IMR-90 (cell line): ENCODE measurements around the gene ATF7IP2. TPM values are rescaled to one million over a fixed set of nuclear protein-coding genes. Genes with fewer than 3 reads are reported as not detected.

ENCODE experiments used
- ATAC-seq: fragments of 200-7000 bp; cut with Tn5 transposase; 2 replicates; pipeline ENCODE4 v1.9.1; 2020; ENCODE audit warnings: low read depth, mild to moderate bottlenecking, moderate library complexity
- BruUV-seq: library from RNA; stranded (reverse); fragments of 400-500 nt; replicated peaks from 2 replicates; lab custom pipeline; 2021; lab: Mats Ljungman, UMichigan
- CTCF ChIA-PET: fragments of 300-600 bp; formaldehyde crosslinking; extraction: SDS; loops from one replicate; lab custom pipeline; 2021; ENCODE audit warnings: antibody characterized with exemption; lab: Yijun Ruan, JAX
- POLR2A ChIA-PET: fragments of 300-600 bp; sonication (Branson Sonifier 250); formaldehyde crosslinking; loops from one replicate; lab custom pipeline; 2022; ENCODE audit warnings: antibody characterized with exemption; ENCODE audit not compliant: unreplicated experiment; lab: Charles Lee
- DNase-seq: peaks from one replicate; pipeline ENCODE4 v3.0.0; 2013
- H2AFZ ChIP-seq: replicated peaks from 2 replicates; pipeline ENCODE3; 2013; ENCODE audit warnings: low read length, mild to moderate bottlenecking; ENCODE audit not compliant: poor library complexity
- H2AK5ac ChIP-seq: 2 replicates; pipeline ENCODE4 v1.6.1; 2013; ENCODE audit warnings: low read depth, low read length, inconsistent platforms
- H2AK9ac ChIP-seq: replicated peaks from 2 replicates; pipeline ENCODE3; 2013; ENCODE audit warnings: mild to moderate bottlenecking, low read depth, low read length, moderate library complexity; ENCODE audit not compliant: poor library complexity
- H2BK120ac ChIP-seq: 2 replicates; pipeline ENCODE4 v1.6.1; 2013; ENCODE audit warnings: low read depth, low read length, inconsistent platforms
- H2BK15ac ChIP-seq: 3 replicates; pipeline ENCODE4 v1.6.1; 2013; ENCODE audit warnings: low read depth, low read length, inconsistent platforms
- H2BK20ac ChIP-seq: 2 replicates; pipeline ENCODE4 v1.6.1; 2013; ENCODE audit warnings: low read depth, mild to moderate bottlenecking, inconsistent platforms, low read length, moderate library complexity
- H2BK5ac ChIP-seq: 2 replicates; pipeline ENCODE4 v1.6.1; 2013; ENCODE audit warnings: mild to moderate bottlenecking, low read depth, low read length, inconsistent platforms; ENCODE audit not compliant: poor library complexity, severe bottlenecking
- H3K14ac ChIP-seq: replicated peaks from 2 replicates; pipeline ENCODE4 v1.6.1; 2013; ENCODE audit warnings: low read depth, low read length, inconsistent platforms
- H3K18ac ChIP-seq: 2 replicates; pipeline ENCODE4 v1.6.1; 2013; ENCODE audit warnings: low read depth, low read length, control low read depth
- H3K23ac ChIP-seq: 2 replicates; pipeline ENCODE4 v1.6.1; 2013; ENCODE audit warnings: low read depth, low read length, inconsistent platforms
- H3K27ac ChIP-seq: 2 replicates; pipeline ENCODE4 v1.5.1; 2013; ENCODE audit warnings: mild to moderate bottlenecking, control low read depth, low read length; ENCODE audit not compliant: insufficient read depth
- H3K27me3 ChIP-seq: 2 replicates; pipeline ENCODE4 v1.6.1; 2013; ENCODE audit warnings: low read length; ENCODE audit not compliant: control insufficient read depth, insufficient read depth
- H3K36me3 ChIP-seq: 2 replicates; pipeline ENCODE4 v1.6.1; 2013; ENCODE audit warnings: low read length, mixed read lengths; ENCODE audit not compliant: control insufficient read depth, insufficient read depth
- H3K4ac ChIP-seq: 2 replicates; pipeline ENCODE4 v1.6.1; 2013; ENCODE audit warnings: low read depth, low read length, inconsistent platforms
- H3K4me1 ChIP-seq: 2 replicates; pipeline ENCODE4 v1.6.1; 2013; ENCODE audit warnings: low read length, mixed read lengths; ENCODE audit not compliant: control insufficient read depth, insufficient read depth
- H3K4me2 ChIP-seq: 2 replicates; pipeline ENCODE4 v1.6.1; 2013; ENCODE audit warnings: low read depth, mild to moderate bottlenecking, control low read depth, low read length, moderate library complexity
- H3K4me3 ChIP-seq: 2 replicates; pipeline ENCODE4 v1.5.1; 2013; ENCODE audit warnings: low read depth, mild to moderate bottlenecking, control low read depth, low read length, moderate library complexity; ENCODE audit not compliant: insufficient read depth
- H3K56ac ChIP-seq: 2 replicates; pipeline ENCODE4 v1.6.1; 2013; ENCODE audit warnings: low read length, inconsistent platforms; ENCODE audit not compliant: insufficient read depth; ENCODE audit errors: extremely low read depth
- H3K79me1 ChIP-seq, 2 experiments: 2 replicates each; pipeline ENCODE4 v1.6.1; 2013; ENCODE audit warnings: low read length in 2 of 2, inconsistent platforms in 1 of 2, low read depth in 1 of 2
- H3K9ac ChIP-seq: 2 replicates; pipeline ENCODE4 v1.6.1; 2013; ENCODE audit warnings: low read depth, low read length, control low read depth
- H3K9me1 ChIP-seq: 2 replicates; pipeline ENCODE4 v1.6.1; 2013; ENCODE audit warnings: low read length, inconsistent platforms; ENCODE audit not compliant: insufficient read depth
- H3K9me3 ChIP-seq: 2 replicates; pipeline ENCODE4 v1.6.1; 2013; ENCODE audit warnings: low read length; ENCODE audit not compliant: control insufficient read depth, insufficient read depth
- H4K20me1 ChIP-seq: 2 replicates; pipeline ENCODE4 v1.6.1; 2013; ENCODE audit warnings: low read length, inconsistent platforms; ENCODE audit not compliant: insufficient read depth
- H4K5ac ChIP-seq: 2 replicates; pipeline ENCODE4 v1.6.1; 2013; ENCODE audit warnings: mild to moderate bottlenecking, low read depth, low read length, control low read depth
- H4K8ac ChIP-seq, 2 experiments: 2 replicates each; pipeline ENCODE4 v1.6.1; 2013; ENCODE audit warnings: low read depth in 2 of 2, low read length in 2 of 2, control low read depth in 1 of 2, inconsistent platforms in 1 of 2
- H4K91ac ChIP-seq: 2 replicates; pipeline ENCODE4 v1.6.1; 2013; ENCODE audit warnings: low read depth, low read length, inconsistent platforms; ENCODE audit not compliant: insufficient read depth
- BHLHE40 ChIP-seq: fragments of 150-350 bp; IDR thresholded peaks from 2 replicates; pipeline ENCODE4 v1.6.1; 2016; ENCODE audit warnings: mild to moderate bottlenecking, low read depth, low read length
- CEBPB ChIP-seq: IDR thresholded peaks from 2 replicates; pipeline ENCODE4 v1.6.1; 2012; ENCODE audit warnings: low read depth, low read length, improper control_type of control experiment
- CHD1 ChIP-seq: IDR thresholded peaks from 2 replicates; pipeline ENCODE4 v1.6.1; 2012; ENCODE audit warnings: low read depth, low read length, improper control_type of control experiment
- FOS ChIP-seq: fragments of 150-350 bp; IDR thresholded peaks from 2 replicates; pipeline ENCODE4 v1.6.1; 2016; ENCODE audit warnings: low read depth, low read length
- MAFK ChIP-seq: IDR thresholded peaks from 2 replicates; pipeline ENCODE4 v1.6.1; 2012; ENCODE audit warnings: low read depth, low read length, improper control_type of control experiment
- MXI1 ChIP-seq: IDR thresholded peaks from 2 replicates; pipeline ENCODE4 v1.6.1; 2012; ENCODE audit warnings: low read depth, mild to moderate bottlenecking, low read length, moderate library complexity, borderline replicate concordance
- NFE2L2 ChIP-seq: fragments of 150-350 bp; IDR thresholded peaks from 2 replicates; pipeline ENCODE4 v1.6.1; 2016; ENCODE audit warnings: low read depth, mild to moderate bottlenecking, low read length
- POLR2A ChIP-seq: IDR thresholded peaks from 2 replicates; pipeline ENCODE4 v1.6.1; 2012; ENCODE audit warnings: mild to moderate bottlenecking, low read depth, low read length
- RAD21 ChIP-seq: IDR thresholded peaks from 2 replicates; pipeline ENCODE4 v1.6.1; 2012; ENCODE audit warnings: low read length, improper control_type of control experiment
- RFX5 ChIP-seq: IDR thresholded peaks from 2 replicates; pipeline ENCODE4 v1.8.0; 2012; ENCODE audit warnings: low read depth, mild to moderate bottlenecking, low read length, moderate library complexity
- SMC3 ChIP-seq: fragments of 150-350 bp; IDR thresholded peaks from 2 replicates; pipeline ENCODE4 v1.6.1; 2016; ENCODE audit warnings: low read depth, mild to moderate bottlenecking, antibody characterized with exemption, low read length, moderate library complexity
- WGBS, 2 experiments: methylation state at CpG; one replicate each; pipeline versions ENCODE4 v1.1.5 to v1.1.7; 2013; ENCODE audit warnings: missing lambda C conversion rate in 2 of 2; ENCODE audit not compliant: insufficient read length in 1 of 2; ENCODE audit errors: extremely low coverage in 2 of 2; 5-methylcytosine and 5-hydroxymethylcytosine counted together
- dilution Hi-C: fragments of 300-500 bp; cut with HindIII; formaldehyde crosslinking; loops from one replicate; pipeline ENCODE4 v1.14.3; 2018; ENCODE audit warnings: low sequenced_read_pairs; ENCODE audit not compliant: unreplicated experiment
- in situ Hi-C: fragments of 300-500 bp; cut with MboI; formaldehyde crosslinking; loops from 3 replicates; pipeline ENCODE4 v1.14.3; 2019; ENCODE audit warnings: low sequenced_read_pairs, inconsistent platforms, mixed read lengths
- intact Hi-C: fragments of 100-400 bp; cut with micrococcal nuclease; formaldehyde crosslinking; loops from 2 replicates; pipeline ENCODE4 v1.10.0; 2022
- polyA plus RNA-seq, 3 experiments: library from polyadenylated mRNA; depleted of rRNA; stranded (reverse); fragments of >200 nt; gene quantifications; 2 replicates each; pipeline ENCODE4 v1.2.3, GENCODE V29; 2012; ENCODE audit warnings: low replicate concordance in 1 of 3
- total RNA-seq: library from RNA; depleted of rRNA; stranded (reverse); fragments of >200 nt; gene quantifications from 2 replicates; pipeline ENCODE4 v1.2.3, GENCODE V29; 2012
- TF ChIP-seq, protein P1 (sequence below): conservative IDR thresholded peaks from 2 replicates; pipeline ENCODE4 v1.5.1; 2012; ENCODE audit warnings: mild to moderate bottlenecking, low read depth, low read length, improper control_type of control experiment
- TF ChIP-seq, protein P2 (sequence below): fragments of 150-350 bp; IDR thresholded peaks from 2 replicates; pipeline ENCODE4 v1.6.1; 2017; ENCODE audit warnings: mild to moderate bottlenecking, antibody characterized with exemption, low read length, low read depth
- TF ChIP-seq, protein P3 (sequence below): fragments of 150-350 bp; IDR thresholded peaks from 2 replicates; pipeline ENCODE4 v1.6.1; 2016; ENCODE audit warnings: low read depth, mild to moderate bottlenecking, low read length, moderate library complexity, borderline replicate concordance

Gene ATF7IP2
- total and polyA plus RNA-seq, 2 of the 4 experiments (the other 2 are of a cell fraction) = 2.7 to 3.6 TPM

DNA sequence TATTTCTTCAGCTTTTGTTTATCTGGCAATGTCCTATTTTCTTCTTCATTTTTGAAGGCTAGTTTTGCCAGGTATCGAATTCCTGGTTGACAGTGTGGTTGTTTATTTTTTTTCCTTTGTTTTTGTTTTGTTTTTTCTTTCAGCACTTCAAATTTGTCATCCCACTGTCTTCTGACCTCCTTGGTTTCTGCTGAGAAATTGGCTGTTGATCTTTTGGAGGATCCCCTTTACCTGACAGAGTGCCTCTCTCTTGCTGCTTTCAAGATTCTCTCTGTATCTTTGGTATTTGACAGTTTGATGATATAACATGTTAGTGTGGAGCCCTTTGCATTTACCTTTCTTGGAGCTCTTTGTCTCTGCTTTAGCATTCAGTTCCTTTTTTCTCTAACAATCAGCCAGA lies 9.6 kb upstream of the ATF7IP2 start:
- H4K20me1 ChIP-seq = no peaks in the 10 kb centered on the region
- no peaks in the 10 kb centered on the region for H3K36me3 ChIP-seq
- H2BK120ac ChIP-seq = no peak overlapping the region
- H4K8ac ChIP-seq = no peak overlapping the region
- no peak overlapping the region for H4K91ac ChIP-seq
- no peak overlapping the region for H3K56ac ChIP-seq
- H2BK15ac ChIP-seq = no peak overlapping the region
- CTCF ChIA-PET = no interaction called here
- no TSS peak for BruUV-seq
- WGBS, 2 experiments = no CpG with 5 or more reads among the region's 1 CpG
- no peak overlapping the region for H3K14ac ChIP-seq
- no peak overlapping the region for H3K9ac ChIP-seq
- POLR2A ChIA-PET = no interaction called here
- no peak overlapping the region for H2AK5ac ChIP-seq
- no peak overlapping the region for H3K18ac ChIP-seq
- H4K5ac ChIP-seq = no peak overlapping the region
- no peaks in the 10 kb centered on the region for H3K4me1 ChIP-seq
- no peak for DNase-seq
- no peaks in the 10 kb centered on the region for H3K9me1 ChIP-seq
- no peak overlapping the region for H2AFZ ChIP-seq
- intact Hi-C loops (no loop called here), in situ Hi-C loops (no loop called here), dilution Hi-C loops (no loop called here)
- H3K4ac ChIP-seq = no peak overlapping the region
- H2AK9ac ChIP-seq = no peak overlapping the region
- no peaks in the 10 kb centered on the region for H3K9me3 ChIP-seq
- no peak overlapping the region for H3K27ac ChIP-seq
- H3K4me3 ChIP-seq = no peak overlapping the region
- H3K23ac ChIP-seq = no peak overlapping the region
- H3K27me3 ChIP-seq = no peaks in the 10 kb centered on the region
- no peak overlapping the region for H3K4me2 ChIP-seq
- no peak for ATAC-seq
- H3K79me1 ChIP-seq = no peaks in the 10 kb centered on the region
- H2BK20ac ChIP-seq = no peak overlapping the region
- no peak overlapping the region for H2BK5ac ChIP-seq
- TF ChIP-seq POLR2A (no peak), BHLHE40 (no peak), CEBPB (no peak), RFX5 (no peak), MAFK (no peak), CHD1 (no peak), SMC3 (no peak), FOS (no peak), MXI1 (no peak), RAD21 (no peak), NFE2L2 (no peak)
- TF ChIP-seq, protein P1, sequence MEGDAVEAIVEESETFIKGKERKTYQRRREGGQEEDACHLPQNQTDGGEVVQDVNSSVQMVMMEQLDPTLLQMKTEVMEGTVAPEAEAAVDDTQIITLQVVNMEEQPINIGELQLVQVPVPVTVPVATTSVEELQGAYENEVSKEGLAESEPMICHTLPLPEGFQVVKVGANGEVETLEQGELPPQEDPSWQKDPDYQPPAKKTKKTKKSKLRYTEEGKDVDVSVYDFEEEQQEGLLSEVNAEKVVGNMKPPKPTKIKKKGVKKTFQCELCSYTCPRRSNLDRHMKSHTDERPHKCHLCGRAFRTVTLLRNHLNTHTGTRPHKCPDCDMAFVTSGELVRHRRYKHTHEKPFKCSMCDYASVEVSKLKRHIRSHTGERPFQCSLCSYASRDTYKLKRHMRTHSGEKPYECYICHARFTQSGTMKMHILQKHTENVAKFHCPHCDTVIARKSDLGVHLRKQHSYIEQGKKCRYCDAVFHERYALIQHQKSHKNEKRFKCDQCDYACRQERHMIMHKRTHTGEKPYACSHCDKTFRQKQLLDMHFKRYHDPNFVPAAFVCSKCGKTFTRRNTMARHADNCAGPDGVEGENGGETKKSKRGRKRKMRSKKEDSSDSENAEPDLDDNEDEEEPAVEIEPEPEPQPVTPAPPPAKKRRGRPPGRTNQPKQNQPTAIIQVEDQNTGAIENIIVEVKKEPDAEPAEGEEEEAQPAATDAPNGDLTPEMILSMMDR = no peak
- TF ChIP-seq, protein P2, sequence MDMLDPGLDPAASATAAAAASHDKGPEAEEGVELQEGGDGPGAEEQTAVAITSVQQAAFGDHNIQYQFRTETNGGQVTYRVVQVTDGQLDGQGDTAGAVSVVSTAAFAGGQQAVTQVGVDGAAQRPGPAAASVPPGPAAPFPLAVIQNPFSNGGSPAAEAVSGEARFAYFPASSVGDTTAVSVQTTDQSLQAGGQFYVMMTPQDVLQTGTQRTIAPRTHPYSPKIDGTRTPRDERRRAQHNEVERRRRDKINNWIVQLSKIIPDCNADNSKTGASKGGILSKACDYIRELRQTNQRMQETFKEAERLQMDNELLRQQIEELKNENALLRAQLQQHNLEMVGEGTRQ = no peak
- TF ChIP-seq, protein P3, sequence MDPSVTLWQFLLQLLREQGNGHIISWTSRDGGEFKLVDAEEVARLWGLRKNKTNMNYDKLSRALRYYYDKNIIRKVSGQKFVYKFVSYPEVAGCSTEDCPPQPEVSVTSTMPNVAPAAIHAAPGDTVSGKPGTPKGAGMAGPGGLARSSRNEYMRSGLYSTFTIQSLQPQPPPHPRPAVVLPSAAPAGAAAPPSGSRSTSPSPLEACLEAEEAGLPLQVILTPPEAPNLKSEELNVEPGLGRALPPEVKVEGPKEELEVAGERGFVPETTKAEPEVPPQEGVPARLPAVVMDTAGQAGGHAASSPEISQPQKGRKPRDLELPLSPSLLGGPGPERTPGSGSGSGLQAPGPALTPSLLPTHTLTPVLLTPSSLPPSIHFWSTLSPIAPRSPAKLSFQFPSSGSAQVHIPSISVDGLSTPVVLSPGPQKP = no peak
